Panc1 (cell line): ENCODE measurements around the gene CCNI. TPM values are rescaled to one million over a fixed set of nuclear protein-coding genes. Genes with fewer than 3 reads are reported as not detected.

Experiments
- ATAC-seq: fragments of 200-7000 bp; cut with Tn5 transposase; 2 replicates; pipeline ENCODE4 v1.9.1; 2020; ENCODE audit warnings: mild to moderate bottlenecking, moderate library complexity
- BruUV-seq: library from RNA; stranded (reverse); fragments of 400-500 nt; replicated peaks from 2 replicates; lab custom pipeline; 2021; lab: Mats Ljungman, UMichigan
- CTCF ChIA-PET: fragments of 300-600 bp; sonication (Branson Sonifier 250); formaldehyde crosslinking; loops from one replicate; lab custom pipeline; 2022; ENCODE audit warnings: antibody characterized with exemption; lab: Charles Lee
- POLR2A ChIA-PET: fragments of 300-600 bp; sonication (Branson Sonifier 250); formaldehyde crosslinking; loops from one replicate; lab custom pipeline; 2022; ENCODE audit warnings: antibody characterized with exemption; lab: Charles Lee
- DNase-seq: peaks from one replicate; pipeline ENCODE4 v3.0.0-alpha.2; 2010; ENCODE audit warnings: low read depth, low spot score
- H3K27ac ChIP-seq: 2 replicates; pipeline ENCODE4 v1.5.1; 2011; ENCODE audit warnings: mild to moderate bottlenecking, low read length, inconsistent platforms
- H3K27me3 ChIP-seq: fragments of 200-500 bp; sonication (Bioruptor generic); 2 replicates; pipeline ENCODE4 v1.6.0; 2014; ENCODE audit warnings: low read length, inconsistent platforms; ENCODE audit not compliant: control insufficient read depth, insufficient read depth
- H3K36me3 ChIP-seq: fragments of 200-500 bp; sonication (Bioruptor generic); 2 replicates; pipeline ENCODE4 v1.5.1; 2014; ENCODE audit warnings: inconsistent platforms, mild to moderate bottlenecking, low read length, moderate library complexity; ENCODE audit not compliant: control insufficient read depth, insufficient read depth
- H3K4me1 ChIP-seq: 2 replicates; pipeline ENCODE4 v1.5.1; 2011; ENCODE audit warnings: inconsistent platforms, mild to moderate bottlenecking, low read length, moderate library complexity; ENCODE audit not compliant: control insufficient read depth, insufficient read depth
- H3K4me3 ChIP-seq, 2 experiments: 2 replicates each; pipeline ENCODE4 v1.5.1; 2011 to 2012; ENCODE audit warnings: low read depth in 2 of 2, low read length in 2 of 2, mild to moderate bottlenecking in 2 of 2, inconsistent platforms in 1 of 2, moderate library complexity in 1 of 2
- H3K9me3 ChIP-seq: fragments of 200-500 bp; sonication (Bioruptor generic); 2 replicates; pipeline ENCODE4 v1.5.1; 2014; ENCODE audit warnings: low read depth, mild to moderate bottlenecking, inconsistent platforms, low read length, moderate library complexity; ENCODE audit not compliant: control insufficient read depth, insufficient read depth
- CTCF ChIP-seq: fragments of 450-650 bp; IDR thresholded peaks from 2 replicates; pipeline ENCODE4 v1.5.1; 2017; ENCODE audit warnings: mild to moderate bottlenecking
- POLR2AphosphoS5 ChIP-seq: IDR thresholded peaks from 2 replicates; pipeline ENCODE4 v1.6.1; 2012; ENCODE audit warnings: mild to moderate bottlenecking, low read depth, low read length, moderate library complexity
- SIN3A ChIP-seq: IDR thresholded peaks from 2 replicates; pipeline ENCODE4 v1.6.1; 2012; ENCODE audit warnings: low read depth, mild to moderate bottlenecking, low read length, moderate library complexity, borderline replicate concordance; ENCODE audit not compliant: insufficient read depth
- TCF7L2 ChIP-seq: IDR thresholded peaks from 2 replicates; pipeline ENCODE4 v1.6.1; 2011; ENCODE audit warnings: mild to moderate bottlenecking, low read depth, low read length, inconsistent platforms
- in situ Hi-C: cut with HindIII; loops from 2 replicates; pipeline ENCODE4 v1.10.0; 2016; ENCODE audit warnings: low sequenced_read_pairs, low pct_unique_long_range_greater_than_20kb
- intact Hi-C: fragments of 100-400 bp; cut with micrococcal nuclease; formaldehyde crosslinking; loops from one replicate; pipeline ENCODE4 v1.10.0; 2022; ENCODE audit not compliant: unreplicated experiment
- total RNA-seq: library from RNA; stranded (reverse); gene quantifications from one replicate; pipeline ENCODE4 v1.2.1, GENCODE V29; 2021; ENCODE audit not compliant: unreplicated experiment
- TF ChIP-seq, protein P1 (sequence below), 2 experiments: IDR thresholded peaks; 2 replicates each; pipeline ENCODE4 v1.6.1; 2011 to 2012; ENCODE audit warnings: low read depth in 2 of 2, control low read depth in 1 of 2, low read length in 1 of 2, mild to moderate bottlenecking in 1 of 2, moderate library complexity in 1 of 2; ENCODE audit not compliant: insufficient read depth in 1 of 2

Gene CCNI
- total RNA-seq, 1 experiment from 2014 or later, result 125 TPM

DNA sequence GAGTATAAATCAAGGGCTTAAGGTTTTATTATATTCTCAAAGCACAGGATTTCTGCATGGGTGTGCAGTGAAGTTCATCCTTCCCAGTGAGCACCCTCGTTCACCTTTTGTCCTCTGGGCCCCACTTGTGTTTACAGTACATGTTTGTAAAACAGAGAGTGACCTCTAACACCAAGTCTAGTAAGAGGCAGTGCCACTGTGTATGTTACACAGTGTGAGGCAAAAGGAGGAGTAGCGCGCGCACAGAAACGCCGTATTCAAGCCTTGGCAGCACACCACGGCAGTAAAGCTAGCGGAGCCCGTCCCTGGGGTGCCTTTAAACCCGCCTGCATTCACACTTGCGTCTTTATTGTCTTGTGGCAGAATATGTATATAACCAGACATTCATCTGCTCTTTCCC lies 51.9 kb downstream of the CCNI start:
- no peak overlapping the region for H3K27ac ChIP-seq
- no peaks in the 10 kb centered on the region for H3K27me3 ChIP-seq
- POLR2A ChIA-PET, result no interaction called here
- no peak for TF ChIP-seq CTCF
- no peak for TF ChIP-seq TCF7L2
- no peak for TF ChIP-seq SIN3A
- TF ChIP-seq POLR2AphosphoS5, result no peak
- TF ChIP-seq, protein P1, sequence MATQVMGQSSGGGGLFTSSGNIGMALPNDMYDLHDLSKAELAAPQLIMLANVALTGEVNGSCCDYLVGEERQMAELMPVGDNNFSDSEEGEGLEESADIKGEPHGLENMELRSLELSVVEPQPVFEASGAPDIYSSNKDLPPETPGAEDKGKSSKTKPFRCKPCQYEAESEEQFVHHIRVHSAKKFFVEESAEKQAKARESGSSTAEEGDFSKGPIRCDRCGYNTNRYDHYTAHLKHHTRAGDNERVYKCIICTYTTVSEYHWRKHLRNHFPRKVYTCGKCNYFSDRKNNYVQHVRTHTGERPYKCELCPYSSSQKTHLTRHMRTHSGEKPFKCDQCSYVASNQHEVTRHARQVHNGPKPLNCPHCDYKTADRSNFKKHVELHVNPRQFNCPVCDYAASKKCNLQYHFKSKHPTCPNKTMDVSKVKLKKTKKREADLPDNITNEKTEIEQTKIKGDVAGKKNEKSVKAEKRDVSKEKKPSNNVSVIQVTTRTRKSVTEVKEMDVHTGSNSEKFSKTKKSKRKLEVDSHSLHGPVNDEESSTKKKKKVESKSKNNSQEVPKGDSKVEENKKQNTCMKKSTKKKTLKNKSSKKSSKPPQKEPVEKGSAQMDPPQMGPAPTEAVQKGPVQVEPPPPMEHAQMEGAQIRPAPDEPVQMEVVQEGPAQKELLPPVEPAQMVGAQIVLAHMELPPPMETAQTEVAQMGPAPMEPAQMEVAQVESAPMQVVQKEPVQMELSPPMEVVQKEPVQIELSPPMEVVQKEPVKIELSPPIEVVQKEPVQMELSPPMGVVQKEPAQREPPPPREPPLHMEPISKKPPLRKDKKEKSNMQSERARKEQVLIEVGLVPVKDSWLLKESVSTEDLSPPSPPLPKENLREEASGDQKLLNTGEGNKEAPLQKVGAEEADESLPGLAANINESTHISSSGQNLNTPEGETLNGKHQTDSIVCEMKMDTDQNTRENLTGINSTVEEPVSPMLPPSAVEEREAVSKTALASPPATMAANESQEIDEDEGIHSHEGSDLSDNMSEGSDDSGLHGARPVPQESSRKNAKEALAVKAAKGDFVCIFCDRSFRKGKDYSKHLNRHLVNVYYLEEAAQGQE (IDR thresholded peaks at IDR 0.05; ENCODE audit: insufficient read depth in 1 of 2, low read depth in 2 of 2, low read length in 1 of 2), result no peak
- intact Hi-C loops, result no loop called here
- no peaks in the 10 kb centered on the region for H3K9me3 ChIP-seq
- no peak for DNase-seq
- H3K4me3 ChIP-seq, result no peak overlapping the region
- BruUV-seq, result no TSS peak
- H3K4me1 ChIP-seq, result no peaks in the 10 kb centered on the region
- in situ Hi-C loops, result no loop called here
- CTCF ChIA-PET, result no interaction called here
- no peak for ATAC-seq
- H3K36me3 ChIP-seq, result no peaks in the 10 kb centered on the region; the same call in 1 of the 2 replicates

DNA sequence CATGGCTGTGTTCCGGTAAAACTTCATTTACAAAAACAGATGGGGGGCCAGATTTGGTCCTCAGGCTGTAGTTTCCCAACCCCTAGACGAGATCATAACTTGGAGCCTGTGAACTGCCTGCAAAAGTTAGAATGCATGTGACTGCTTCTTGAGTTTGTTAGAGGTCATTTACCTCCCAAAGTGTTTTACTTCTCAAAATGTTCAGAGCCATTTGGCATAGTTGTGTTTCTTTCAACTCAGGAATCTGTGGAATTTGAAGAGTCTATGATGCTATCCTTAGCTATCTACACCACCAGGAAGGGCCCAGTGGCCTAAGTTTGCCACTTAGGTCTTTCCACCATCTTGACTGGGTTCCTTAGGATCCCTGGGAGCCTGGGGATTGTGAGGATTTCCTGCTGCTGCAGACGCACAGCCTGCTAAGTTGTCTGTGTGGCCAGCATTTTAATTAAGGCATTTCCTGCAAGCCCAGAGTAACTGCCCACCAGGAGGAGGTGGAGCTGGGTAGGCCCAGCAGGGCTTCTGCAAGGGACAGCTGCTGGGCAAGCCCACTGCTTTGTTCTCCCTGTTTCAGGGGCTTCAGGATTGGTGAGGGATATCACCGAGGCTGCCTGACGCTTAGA lies 53.1 kb downstream of the CCNI start:
- Histone ChIP-seq H3K4me3 (no peak overlapping the region), H3K27ac (no peak overlapping the region), H3K9me3 (no peaks in the 10 kb centered on the region), H3K36me3 (no peaks in the 10 kb centered on the region; the same call in 1 of the 2 replicates), H3K4me1 (no peaks in the 10 kb centered on the region), H3K27me3 (no peaks in the 10 kb centered on the region)
- POLR2A ChIA-PET, result no interaction called here
- intact Hi-C loops (no loop called here), in situ Hi-C loops (no loop called here)
- CTCF ChIA-PET, result no interaction called here
- no peak for TF ChIP-seq CTCF
- TF ChIP-seq, protein P1 (IDR thresholded peaks at IDR 0.05; ENCODE audit: insufficient read depth in 1 of 2, low read depth in 2 of 2, low read length in 1 of 2), result no peak
- no peak for TF ChIP-seq SIN3A
- no peak for TF ChIP-seq POLR2AphosphoS5
- BruUV-seq, result no TSS peak
- DNase-seq (no peak), ATAC-seq (no peak; the same call in 1 of the 2 replicates)
